Activated B cell treated with CpG ODN at 0.5 μM for 24 hours (primary cell): ENCODE data around the gene CDC42EP1. TPM values are rescaled to one million over a fixed set of nuclear protein-coding genes. Genes with fewer than 3 reads are reported as not detected.
"Not testable (repeated sequence)": the region's sequence is repeated elsewhere in the genome, so short reads cannot be mapped to it uniquely, and the experiment has no call there.

Source experiments
- ATAC-seq: fragments of 200-7000 bp; cut with Tn5 transposase; one replicate; pipeline ENCODE4 v1.10.0; 2021; ENCODE audit warnings: low read depth, mild to moderate bottlenecking, moderate library complexity
- CTCF ChIA-PET: fragments of 350-600 bp; sonication (Branson Sonifier 250); formaldehyde crosslinking; loops from one replicate; lab custom pipeline; 2021; ENCODE audit warnings: antibody characterized with exemption; lab: Charles Lee
- POLR2A ChIA-PET: fragments of 350-600 bp; sonication (Branson Sonifier 250); formaldehyde crosslinking; loops from one replicate; lab custom pipeline; 2021; ENCODE audit warnings: antibody characterized with exemption; lab: Charles Lee
- DNase-seq: peaks from one replicate; pipeline ENCODE4 v3.0.0; 2022
- H3K27ac Mint-ChIP-seq: one replicate; pipeline ENCODE4 v1.8.0; 2020; ENCODE audit warnings: mixed read lengths
- H3K27me3 Mint-ChIP-seq: one replicate; pipeline ENCODE4 v1.8.0; 2021; ENCODE audit warnings: mixed read lengths
- H3K36me3 Mint-ChIP-seq: one replicate; pipeline ENCODE4 v1.8.0; 2021; ENCODE audit warnings: low read depth, mixed read lengths
- H3K4me1 Mint-ChIP-seq: one replicate; pipeline ENCODE4 v1.8.0; 2021; ENCODE audit warnings: mixed read lengths
- H3K4me3 Mint-ChIP-seq: one replicate; pipeline ENCODE4 v1.8.0; 2020; ENCODE audit warnings: mild to moderate bottlenecking, mixed read lengths
- H3K9me3 Mint-ChIP-seq: one replicate; pipeline ENCODE4 v1.8.0; 2020; ENCODE audit warnings: mixed read lengths
- intact Hi-C: fragments of 100-400 bp; cut with micrococcal nuclease; formaldehyde crosslinking; loops from one replicate; pipeline ENCODE4 v1.15.1; 2024
- total RNA-seq: library from RNA; stranded (reverse); gene quantifications from 2 replicates; pipeline ENCODE4 v1.2.3, GENCODE V29; 2022
- TF ChIP-seq, protein P1 (sequence below): fragments of 200-600 bp; IDR thresholded peaks from one replicate; pipeline ENCODE4 v1.8.0; 2022; ENCODE audit warnings: antibody characterized with exemption, mild to moderate bottlenecking

CDC42EP1 gene
- total RNA-seq, 1 donor from 2014 or later = not detected

DNA sequence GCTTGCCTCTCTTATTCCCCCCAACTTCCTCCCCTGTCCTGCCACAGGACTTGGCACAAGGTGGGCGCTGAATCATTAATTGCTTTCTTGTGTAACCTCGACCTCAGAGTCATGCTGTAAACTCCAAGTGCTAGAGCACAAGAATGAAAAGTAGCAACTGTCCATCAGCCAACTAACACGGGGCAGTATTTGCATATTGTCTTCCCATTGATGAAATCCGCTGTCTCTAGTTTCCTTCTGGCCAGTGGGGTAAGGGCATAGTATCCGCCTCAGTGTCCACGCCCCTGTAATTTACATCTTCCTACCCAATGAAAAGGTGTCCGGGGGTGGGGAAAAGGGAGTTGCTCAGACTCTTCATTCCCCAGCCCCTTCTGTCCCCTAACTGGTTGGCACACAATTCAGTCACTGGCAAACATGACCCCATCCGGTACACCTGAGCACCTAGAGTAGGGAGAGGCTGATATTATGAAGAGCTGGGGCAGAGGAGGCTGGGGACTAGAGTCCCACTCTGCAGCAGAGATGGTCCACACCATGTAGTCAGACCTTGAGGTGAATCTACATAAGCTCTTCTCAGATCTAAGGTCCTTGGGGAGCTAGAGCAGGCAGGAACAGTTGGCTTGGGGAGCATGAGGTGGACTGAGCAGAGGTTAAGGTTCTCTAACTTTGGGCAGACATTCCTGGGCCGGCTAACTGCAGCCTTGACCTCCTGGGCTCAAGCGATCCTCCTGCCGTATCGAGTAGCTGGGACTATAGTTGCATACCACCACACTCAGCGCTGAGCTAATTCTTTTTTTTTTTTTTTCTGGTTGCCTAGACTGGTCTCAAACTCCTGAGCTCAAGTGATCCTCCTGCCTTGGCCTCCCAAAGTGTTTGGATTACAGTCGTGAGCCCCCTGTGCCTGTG is 41.5 kb downstream of the CDC42EP1 start:
- ChIA-PET CTCF (interaction anchor here (1.2 kb wide), 1 partner anchor 9 kb away, joined by 4 read pairs; no protein-coding TSS in a partner anchor), POLR2A (interaction anchor here (1.1 kb wide), 1 partner anchor 41 kb away, joined by 3 read pairs; no protein-coding TSS in a partner anchor)
- DNase-seq (no peak), ATAC-seq (peak; percentile 37)
- H3K9me3 Mint-ChIP-seq = no peaks in the 10 kb centered on the region
- H3K27ac Mint-ChIP-seq = no peak overlapping the region
- H3K27me3 Mint-ChIP-seq = peaks cover 20% of the 10 kb centered on the region
- intact Hi-C loops = loop anchor here (10.0 kb wide), 1 partner anchor 1273 kb away; the partner anchor contains the start of gene CBX6
- H3K4me1 Mint-ChIP-seq = no peaks in the 10 kb centered on the region
- H3K36me3 Mint-ChIP-seq = no peaks in the 10 kb centered on the region
- no peak overlapping the region for H3K4me3 Mint-ChIP-seq
- TF ChIP-seq, protein P1, sequence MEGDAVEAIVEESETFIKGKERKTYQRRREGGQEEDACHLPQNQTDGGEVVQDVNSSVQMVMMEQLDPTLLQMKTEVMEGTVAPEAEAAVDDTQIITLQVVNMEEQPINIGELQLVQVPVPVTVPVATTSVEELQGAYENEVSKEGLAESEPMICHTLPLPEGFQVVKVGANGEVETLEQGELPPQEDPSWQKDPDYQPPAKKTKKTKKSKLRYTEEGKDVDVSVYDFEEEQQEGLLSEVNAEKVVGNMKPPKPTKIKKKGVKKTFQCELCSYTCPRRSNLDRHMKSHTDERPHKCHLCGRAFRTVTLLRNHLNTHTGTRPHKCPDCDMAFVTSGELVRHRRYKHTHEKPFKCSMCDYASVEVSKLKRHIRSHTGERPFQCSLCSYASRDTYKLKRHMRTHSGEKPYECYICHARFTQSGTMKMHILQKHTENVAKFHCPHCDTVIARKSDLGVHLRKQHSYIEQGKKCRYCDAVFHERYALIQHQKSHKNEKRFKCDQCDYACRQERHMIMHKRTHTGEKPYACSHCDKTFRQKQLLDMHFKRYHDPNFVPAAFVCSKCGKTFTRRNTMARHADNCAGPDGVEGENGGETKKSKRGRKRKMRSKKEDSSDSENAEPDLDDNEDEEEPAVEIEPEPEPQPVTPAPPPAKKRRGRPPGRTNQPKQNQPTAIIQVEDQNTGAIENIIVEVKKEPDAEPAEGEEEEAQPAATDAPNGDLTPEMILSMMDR = no peak

DNA sequence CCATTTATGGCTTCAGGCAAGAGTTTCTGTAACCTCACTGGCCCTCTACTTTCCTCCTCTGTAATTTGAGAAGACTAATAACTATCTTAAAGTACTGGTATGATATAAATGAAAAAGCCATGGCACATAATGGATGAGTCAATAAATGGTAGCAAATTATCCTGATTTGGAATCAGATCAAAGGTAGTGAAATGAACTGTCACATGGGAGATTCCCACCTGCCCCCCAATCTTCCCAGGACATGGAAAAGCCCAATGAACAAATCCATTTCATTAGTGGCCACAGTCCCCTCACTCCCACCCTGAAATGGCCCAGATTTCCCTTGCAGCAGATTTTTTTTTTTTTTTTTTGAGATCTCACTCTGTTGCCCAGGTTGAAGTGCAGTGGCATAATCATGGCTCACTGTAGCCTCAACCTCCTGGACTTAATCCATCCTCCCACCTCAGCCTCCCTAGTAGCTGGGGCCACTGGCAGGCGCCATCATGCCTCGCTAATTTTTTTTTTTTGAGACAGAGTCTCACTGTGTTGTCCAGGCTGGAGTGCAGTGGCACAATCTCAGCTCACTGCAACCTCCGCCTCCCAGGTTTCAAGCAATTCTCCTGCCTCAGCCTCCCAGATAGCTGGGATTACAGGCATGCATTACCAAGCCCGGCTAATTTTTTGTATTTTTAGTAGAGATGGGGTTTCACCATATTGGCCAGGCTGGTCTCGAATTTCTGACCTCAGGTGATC is 42.4 kb downstream of the CDC42EP1 start:
- H3K4me1 Mint-ChIP-seq, H3K36me3 Mint-ChIP-seq, H3K27ac Mint-ChIP-seq, H3K4me3 Mint-ChIP-seq, DNase-seq, H3K9me3 Mint-ChIP-seq, ATAC-seq: not testable (repeated sequence)
- ChIA-PET POLR2A (interaction anchor here (0.7 to 1.1 kb wide), 2 partner anchors 41 to 60 kb away, joined by 3 to 4 read pairs; no protein-coding TSS in a partner anchor), CTCF (interaction anchor here (1.2 kb wide), 1 partner anchor 10 kb away, joined by 4 read pairs; no protein-coding TSS in a partner anchor)
- H3K27me3 Mint-ChIP-seq = peaks cover 22% of the 10 kb centered on the region
- intact Hi-C loops = loop anchor here (10.0 kb wide), 1 partner anchor 1272 kb away; the partner anchor contains the start of gene CBX6

- no peak overlapping the region for H3K4me3 Mint-ChIP-seq
- H3K9me3 Mint-ChIP-seq = no peaks in the 10 kb centered on the region
- no peak overlapping the region for H3K27ac Mint-ChIP-seq
- TF ChIP-seq, protein P1 = no peak
- H3K4me1 Mint-ChIP-seq = peaks cover 18% of the 10 kb centered on the region
- intact Hi-C loops = loop anchor here (10.0 kb wide), 1 partner anchor 1271 kb away; the partner anchor contains the start of gene CBX6
- ATAC-seq = no peak
- no peaks in the 10 kb centered on the region for H3K36me3 Mint-ChIP-seq
- CTCF ChIA-PET = no interaction called here
- H3K27me3 Mint-ChIP-seq = peaks cover 22% of the 10 kb centered on the region
- POLR2A ChIA-PET = interaction anchor here (0.6 to 1.0 kb wide), 5 partner anchors 24 to 210 kb away, joined by 4 to 8 read pairs (median 7); partner anchors contain the start of gene LGALS2
- DNase-seq = no peak
Observed at GRCh38 chr22:37604074-37604473, 43.8 kb downstream of the CDC42EP1 start.

GRCh38 chr22:37604875-37605274 is 44.6 kb downstream of the CDC42EP1 start:
- Mint-ChIP-seq H3K4me1 (peaks cover 26% of the 10 kb centered on the region), H3K4me3 (no peak overlapping the region), H3K27ac (no peak overlapping the region), H3K9me3 (no peaks in the 10 kb centered on the region), H3K27me3 (peaks cover 22% of the 10 kb centered on the region), H3K36me3 (peaks cover 3% of the 10 kb centered on the region)
- ChIA-PET POLR2A (interaction anchor here (0.7 kb wide), 1 partner anchor 37 kb away, joined by 7 read pairs; no protein-coding TSS in a partner anchor), CTCF (interaction anchor here (4.7 kb wide), 1 partner anchor 12 kb away, joined by 33 read pairs; no protein-coding TSS in a partner anchor)
- intact Hi-C loops = loop anchor here (5.0 to 10.0 kb wide), 2 partner anchors 347 to 1270 kb away; partner anchors contain the start of genes C22orf23, CBX6 and POLR2F
- TF ChIP-seq, protein P1 = no peak
- ATAC-seq = no peak
- no peak for DNase-seq
